Colonic mucosa (tissue), 4 donors: ENCODE results near the gene AP1G2. TPM values are rescaled to one million over a fixed set of nuclear protein-coding genes. Genes with fewer than 3 reads are reported as not detected.

ENCODE experiments used
- DNase-seq: peaks from one replicate; pipeline ENCODE4 v3.0.0-alpha.2; 2020
- H3K27ac ChIP-seq: fragments of 200-600 bp; one replicate; pipeline ENCODE4 v1.8.0; 2021
- H3K27me3 ChIP-seq: fragments of 200-600 bp; one replicate; pipeline ENCODE4 v1.8.0; 2021
- H3K36me3 ChIP-seq: fragments of 200-600 bp; one replicate; pipeline ENCODE4 v1.8.0; 2021
- H3K4me1 ChIP-seq: fragments of 200-600 bp; one replicate; pipeline ENCODE4 v1.8.0; 2021; ENCODE audit warnings: mild to moderate bottlenecking
- H3K4me3 ChIP-seq: fragments of 200-600 bp; one replicate; pipeline ENCODE4 v1.8.0; 2021
- H3K9ac ChIP-seq, 2 donors: one replicate each; pipeline ENCODE4 v1.7.0; 2013; ENCODE audit warnings: control low read depth in 2 of 2, low read depth in 2 of 2, low read length in 2 of 2
- H3K9me3 ChIP-seq: fragments of 200-600 bp; one replicate; pipeline ENCODE4 v1.8.0; 2021
- CTCF ChIP-seq: fragments of 200-600 bp; IDR thresholded peaks from one replicate; pipeline ENCODE4 v1.8.0; 2022; ENCODE audit warnings: antibody characterized with exemption, mild to moderate bottlenecking
- intact Hi-C: fragments of 100-400 bp; cut with DNase I; formaldehyde crosslinking; loops from one replicate; pipeline ENCODE4 v1.14.1; 2022
- total RNA-seq, 2 donors: library from RNA; stranded (reverse); fragmentation: NEBNext Ultra II Directional in 1 of 2; extraction: Animal tissue kit (Norgen Biotek cat#: 25700) in 1 of 2; gene quantifications; one replicate each; pipeline ENCODE4 v1.2.1, GENCODE V29; 2021
- donor health status: healthy.
- donor health status: DM: no; HTN: no; CAD: no.
- donor health status: DM: no; HTN: no; CAD: no.

AP1G2 gene
- total RNA-seq, 2 donors from 2014 or later: 154 to 214 TPM

DNA sequence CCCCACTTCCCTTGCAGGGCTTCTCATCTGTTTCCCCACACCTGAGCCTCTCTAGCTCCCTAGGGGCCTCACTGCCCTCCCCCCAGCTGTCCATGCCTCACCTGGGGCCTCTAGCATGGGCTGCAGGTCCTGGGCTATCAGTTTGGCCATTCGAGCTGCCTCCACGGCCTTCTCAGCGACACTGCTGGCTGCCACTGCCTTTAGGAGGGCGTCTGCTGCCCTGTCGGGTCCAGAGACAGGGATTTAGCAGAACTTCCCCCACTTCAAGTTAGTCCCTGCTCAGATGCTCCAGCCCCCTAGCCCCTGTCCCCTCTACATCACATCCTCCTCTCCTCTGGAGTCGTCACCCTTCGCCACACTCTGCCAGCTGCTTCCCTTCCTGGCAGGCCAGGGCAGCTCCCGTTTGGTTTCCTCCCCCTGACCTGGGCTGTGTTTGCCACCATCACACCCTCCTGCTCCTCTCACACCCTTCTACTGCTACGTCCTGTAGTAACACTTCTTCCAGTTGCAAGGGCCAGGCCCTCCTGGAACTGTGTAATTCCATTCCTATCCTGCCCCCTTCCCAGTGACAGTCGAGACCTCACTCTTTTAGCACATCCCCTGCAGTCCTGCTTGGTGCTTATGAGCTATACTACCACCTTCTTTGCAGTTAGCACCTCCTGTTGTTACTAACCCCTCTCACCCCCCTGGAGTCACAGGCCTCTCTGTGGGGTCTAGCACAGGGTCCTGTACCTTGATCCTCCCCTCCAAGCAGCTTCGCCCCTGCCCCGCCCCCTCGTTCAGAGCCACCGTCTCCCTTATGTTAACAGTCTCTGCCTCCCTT lies 4.3 kb upstream of the AP1G2 start:
- Histone ChIP-seq H3K9ac (no peak overlapping the region), H3K27me3 (peaks cover 19% of the 10 kb centered on the region), H3K4me3 (no peak overlapping the region), H3K36me3 (no peaks in the 10 kb centered on the region), H3K4me1 (peaks cover 2% of the 10 kb centered on the region), H3K27ac (no peak overlapping the region), H3K9me3 (no peaks in the 10 kb centered on the region)
- intact Hi-C loops: no loop called here
- DNase-seq: no peak
- no peak for TF ChIP-seq CTCF

DNA sequence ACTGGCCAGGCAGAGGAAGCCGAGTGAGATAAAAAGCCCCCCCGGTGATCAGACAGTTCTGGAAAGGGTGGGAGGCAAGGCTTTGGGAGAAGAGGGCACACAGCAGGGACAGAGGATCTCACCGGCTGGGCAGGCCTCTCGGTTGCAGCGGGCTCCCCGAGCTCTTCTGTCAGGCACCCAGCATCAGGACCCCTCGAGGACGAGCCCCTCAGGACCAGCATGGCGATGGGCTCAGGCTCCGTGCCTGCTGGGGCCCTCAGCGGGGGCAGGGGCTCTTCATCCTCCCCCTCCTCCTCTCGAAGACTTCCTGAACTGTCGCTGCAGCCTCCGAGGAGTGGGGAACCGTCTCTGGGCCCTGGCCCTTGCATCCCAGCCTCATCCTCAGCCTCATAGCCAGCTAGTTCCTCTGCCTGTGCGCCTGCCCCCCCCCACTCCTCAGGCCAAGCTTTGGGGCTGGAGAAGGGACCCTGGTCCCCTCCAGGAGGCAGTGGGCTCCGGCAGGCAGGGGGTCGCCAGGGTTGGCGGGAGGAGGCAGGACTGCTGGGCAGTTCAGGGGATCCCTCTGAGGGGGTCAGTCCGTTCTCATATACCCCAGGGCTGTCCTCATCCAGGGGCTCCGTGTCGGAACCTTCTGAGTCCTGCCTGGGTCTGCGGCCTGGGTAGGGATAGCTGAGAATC lies 3.4 kb upstream of the AP1G2 start:
- no peaks in the 10 kb centered on the region for H3K4me1 ChIP-seq
- no peaks in the 10 kb centered on the region for H3K36me3 ChIP-seq
- peaks cover 9% of the 10 kb centered on the region for H3K27me3 ChIP-seq
- intact Hi-C loops: no loop called here
- no peak for TF ChIP-seq CTCF
- no peak overlapping the region for H3K27ac ChIP-seq
- no peaks in the 10 kb centered on the region for H3K9me3 ChIP-seq
- no peak overlapping the region for H3K4me3 ChIP-seq
- no peak for DNase-seq
- no peak overlapping the region for H3K9ac ChIP-seq

- H3K9me3 ChIP-seq: no peaks in the 10 kb centered on the region
- intact Hi-C loops: no loop called here
- no peak overlapping the region for H3K4me3 ChIP-seq
- H3K4me1 ChIP-seq: no peaks in the 10 kb centered on the region
- TF ChIP-seq CTCF: no peak
- H3K9ac ChIP-seq: no peak overlapping the region
- no peak overlapping the region for H3K27ac ChIP-seq
- H3K27me3 ChIP-seq: no peaks in the 10 kb centered on the region
- no peaks in the 10 kb centered on the region for H3K36me3 ChIP-seq
- DNase-seq: peak; percentile 19
Observed at GRCh38 chr14:23569443-23570151, 2.0 kb upstream of the AP1G2 start.

- no peak for DNase-seq
- Histone ChIP-seq H3K4me3 (no peak overlapping the region), H3K4me1 (no peaks in the 10 kb centered on the region), H3K9me3 (no peaks in the 10 kb centered on the region), H3K9ac (no peak overlapping the region), H3K27ac (no peak overlapping the region), H3K36me3 (no peaks in the 10 kb centered on the region), H3K27me3 (no peaks in the 10 kb centered on the region)
- TF ChIP-seq CTCF: peak; percentile 10
- intact Hi-C loops: no loop called here
Observed at GRCh38 chr14:23568600-23569331, 1.2 kb upstream of the AP1G2 start.

DNA sequence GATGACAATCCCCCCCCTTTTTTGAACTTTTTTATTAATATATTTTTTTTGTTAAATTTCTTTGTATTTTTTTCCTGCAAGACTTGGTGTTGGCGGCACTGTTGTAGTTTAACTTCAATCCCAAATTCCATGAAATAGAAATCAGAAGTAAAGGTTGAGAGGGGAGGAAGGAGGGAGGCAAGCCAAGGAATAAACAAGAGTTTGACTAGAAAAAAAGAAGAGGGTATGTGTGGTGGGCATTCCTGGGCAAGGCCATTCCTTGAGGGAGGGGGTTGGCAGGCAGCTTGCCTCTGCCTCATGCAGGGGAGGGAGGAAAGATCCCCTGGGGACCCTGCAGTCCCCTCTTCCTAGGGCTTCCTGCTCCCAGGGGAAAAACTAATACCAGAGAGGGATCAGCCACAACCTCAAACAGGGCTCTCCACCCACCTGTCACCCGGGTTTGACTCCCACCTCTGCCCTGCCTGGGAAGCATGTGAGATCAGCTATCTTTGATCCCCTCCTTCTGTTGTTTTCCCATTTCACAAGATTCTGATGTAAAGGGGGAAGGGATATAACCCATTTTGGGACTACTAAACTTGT lies 519 bp upstream of the AP1G2 start:
- H3K27me3 ChIP-seq: no peaks in the 10 kb centered on the region
- no peaks in the 10 kb centered on the region for H3K36me3 ChIP-seq
- no peak for DNase-seq
- H3K9ac ChIP-seq: peak overlapping the region in 1 of 2 donors; percentile 82
- intact Hi-C loops: no loop called here
- H3K4me1 ChIP-seq: no peaks in the 10 kb centered on the region
- no peaks in the 10 kb centered on the region for H3K9me3 ChIP-seq
- H3K4me3 ChIP-seq: peak overlapping the region; percentile 77
- TF ChIP-seq CTCF: no peak
- H3K27ac ChIP-seq: peak overlapping the region; percentile 79
